ENCODE results near the gene THOC7.

DNA sequence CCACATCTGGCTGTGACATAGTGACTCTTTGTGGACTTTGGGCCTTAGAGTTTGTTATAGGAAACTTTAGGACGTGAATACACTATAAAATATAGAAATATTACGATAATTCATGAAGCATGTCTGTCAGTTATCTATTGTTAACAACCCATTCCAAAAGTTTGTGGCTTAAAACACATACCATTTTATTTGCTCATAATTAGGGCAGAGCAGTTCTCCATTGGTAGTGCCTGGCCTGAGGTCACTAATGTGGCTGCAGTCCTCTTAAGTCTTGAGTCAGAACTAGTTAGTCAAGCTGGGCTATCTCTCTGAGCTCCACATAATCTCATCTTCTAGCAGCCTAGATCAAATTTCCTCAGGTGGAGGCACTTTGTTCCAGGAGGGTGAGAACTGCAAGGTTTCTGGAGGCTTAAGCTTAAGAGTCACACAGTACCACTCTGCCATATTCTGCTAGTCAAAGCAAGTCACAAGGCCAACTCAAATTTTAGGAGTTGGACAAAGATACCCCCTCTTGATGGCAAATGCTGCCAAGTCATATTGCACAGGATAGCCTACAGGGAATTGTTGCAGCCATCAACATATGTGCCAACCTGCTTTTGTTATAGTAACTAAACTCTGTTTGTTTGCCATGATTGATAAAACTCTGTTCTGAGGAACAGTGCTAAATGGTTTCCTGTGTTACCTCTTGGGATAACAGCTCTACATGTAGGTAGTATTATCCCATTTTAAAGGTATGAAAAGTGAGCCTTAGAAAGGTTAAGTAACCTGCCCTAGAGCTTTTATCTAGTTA lies 8.7 kb upstream of the THOC7 start:
- TF ChIP-seq, protein P1, sequence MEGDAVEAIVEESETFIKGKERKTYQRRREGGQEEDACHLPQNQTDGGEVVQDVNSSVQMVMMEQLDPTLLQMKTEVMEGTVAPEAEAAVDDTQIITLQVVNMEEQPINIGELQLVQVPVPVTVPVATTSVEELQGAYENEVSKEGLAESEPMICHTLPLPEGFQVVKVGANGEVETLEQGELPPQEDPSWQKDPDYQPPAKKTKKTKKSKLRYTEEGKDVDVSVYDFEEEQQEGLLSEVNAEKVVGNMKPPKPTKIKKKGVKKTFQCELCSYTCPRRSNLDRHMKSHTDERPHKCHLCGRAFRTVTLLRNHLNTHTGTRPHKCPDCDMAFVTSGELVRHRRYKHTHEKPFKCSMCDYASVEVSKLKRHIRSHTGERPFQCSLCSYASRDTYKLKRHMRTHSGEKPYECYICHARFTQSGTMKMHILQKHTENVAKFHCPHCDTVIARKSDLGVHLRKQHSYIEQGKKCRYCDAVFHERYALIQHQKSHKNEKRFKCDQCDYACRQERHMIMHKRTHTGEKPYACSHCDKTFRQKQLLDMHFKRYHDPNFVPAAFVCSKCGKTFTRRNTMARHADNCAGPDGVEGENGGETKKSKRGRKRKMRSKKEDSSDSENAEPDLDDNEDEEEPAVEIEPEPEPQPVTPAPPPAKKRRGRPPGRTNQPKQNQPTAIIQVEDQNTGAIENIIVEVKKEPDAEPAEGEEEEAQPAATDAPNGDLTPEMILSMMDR (IDR thresholded peaks at IDR 0.05): no peak
- no peak for TF ChIP-seq POLR2A (IDR thresholded peaks at IDR 0.05)
- TF ChIP-seq POLR2AphosphoS5 (IDR thresholded peaks at IDR 0.05): no peak

Measured in upper lobe of left lung (tissue), 4 donors.